Jurkat, Clone E6-1 (cell line): Measurements from ENCODE around the gene GP1BA.
A peak's percentile ranks its signal among the peaks of the same experiment; 100 is the strongest.

ENCODE experiments used
- DNase-seq: peaks from one replicate; pipeline ENCODE4 v3.0.0-alpha.2; 2011; ENCODE audit warnings: low read depth, low spot score
- H3K4me3 ChIP-seq: 2 replicates; pipeline ENCODE4 v1.5.1; 2011; ENCODE audit warnings: mild to moderate bottlenecking, low read length, control low read depth, moderate library complexity

Gene GP1BA

DNA sequence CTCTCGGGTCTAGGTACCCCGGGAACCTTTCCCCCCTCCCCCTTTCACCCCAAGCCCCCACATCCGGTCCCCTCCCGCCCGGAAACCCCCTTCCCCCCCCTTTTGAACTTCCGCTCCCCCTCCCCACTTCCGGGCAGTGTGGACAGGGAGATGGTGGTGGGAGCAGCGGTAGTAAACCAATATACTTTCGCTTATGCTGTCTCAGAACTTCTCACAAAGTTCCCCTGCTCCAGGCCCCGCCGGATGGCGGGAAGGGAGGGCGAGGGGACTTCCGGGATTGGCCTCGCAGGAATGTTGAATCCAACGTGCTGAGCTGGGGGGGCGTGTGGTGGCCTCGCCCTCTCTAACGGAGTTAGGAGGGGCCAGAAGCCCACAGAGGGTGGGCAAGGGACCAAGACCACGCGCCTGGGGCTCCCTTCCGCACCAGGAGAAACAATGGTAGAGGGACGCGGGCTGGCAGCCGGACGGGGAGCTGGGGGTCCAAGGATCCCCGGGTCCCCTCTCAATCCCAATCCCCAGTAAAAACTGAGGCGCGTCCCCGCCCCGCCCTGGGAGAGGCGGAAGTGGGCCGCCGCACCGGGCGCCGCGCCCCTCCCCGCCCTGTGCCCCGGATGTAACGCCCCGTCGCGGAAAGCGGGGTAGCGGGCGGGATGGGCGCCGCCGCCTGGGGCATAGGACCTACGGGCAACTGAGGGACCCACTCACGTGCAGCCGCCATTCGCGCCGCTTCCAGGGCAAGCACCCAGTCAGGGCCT is 15.5 kb downstream of the GP1BA start:
- H3K4me3 ChIP-seq: peak overlapping the region; percentile 92

DNA sequence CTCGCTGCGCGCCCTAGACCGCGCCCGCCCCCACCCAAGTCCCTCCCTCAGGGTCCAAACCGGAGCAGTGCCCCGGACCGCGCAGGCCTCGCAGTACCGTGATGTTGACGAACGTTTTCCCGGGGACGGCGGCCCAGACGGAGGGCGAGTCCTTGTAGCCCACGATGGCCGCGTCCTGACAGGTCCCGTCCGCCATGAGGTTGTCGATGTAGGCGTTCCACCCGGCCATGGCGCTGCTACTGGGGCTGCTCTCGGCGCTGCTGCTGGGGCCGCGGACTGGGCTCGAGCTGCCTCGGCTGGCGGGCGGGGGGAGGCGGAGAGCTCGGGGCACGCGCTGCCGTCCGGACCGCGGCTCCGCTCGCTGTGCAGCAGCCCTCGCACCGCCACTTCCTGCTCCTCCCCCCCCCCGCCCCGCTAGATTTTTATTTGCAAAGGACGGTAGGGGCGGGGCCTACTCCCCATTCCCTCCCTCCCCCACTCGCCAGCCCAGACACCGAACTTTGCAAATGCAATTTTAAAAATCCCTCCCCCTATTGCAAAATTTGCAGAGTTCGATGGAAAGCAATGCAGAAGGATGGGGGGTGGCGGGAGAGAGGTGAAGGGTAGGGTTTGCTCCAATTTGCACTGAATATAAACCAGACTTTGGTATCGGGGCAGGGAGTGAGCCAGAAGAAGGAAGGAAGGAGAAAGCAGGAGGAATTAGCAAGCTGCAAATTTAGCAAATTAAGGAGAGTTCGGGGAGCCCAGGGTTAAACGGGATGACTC is 16.3 kb downstream of the GP1BA start, which contains the start of gene PFN1:
TSS of gene PFN1 (minus strand) at position 365 of the 765 bp plus-strand sequence. CDS start at position 229, 136 bp downstream.
- peak; percentile 93 for DNase-seq

More for the DNA sequence above, 15.5 kb downstream of the GP1BA start:
- peak; percentile 72 for DNase-seq

DNA sequence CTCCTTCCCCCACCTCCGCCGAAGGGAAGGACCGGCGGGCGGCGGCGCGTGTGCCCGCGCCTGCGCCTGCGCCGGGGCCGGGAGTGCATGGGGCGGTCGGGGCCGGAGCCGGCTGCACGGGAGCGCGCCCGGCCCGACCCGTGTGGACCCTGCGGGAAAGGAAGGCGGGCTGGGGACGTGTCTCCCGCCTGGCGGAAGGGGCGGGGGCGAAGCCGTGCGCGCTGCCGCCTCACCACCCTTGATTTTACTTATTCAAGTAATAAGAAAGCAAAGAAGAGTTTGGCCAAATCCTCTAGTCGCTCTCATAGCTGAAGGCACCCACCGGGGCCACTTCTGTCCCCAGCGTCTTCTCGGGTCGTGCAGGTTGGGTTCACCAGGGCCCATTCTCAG is 16.8 kb downstream of the GP1BA start:
- peak; percentile 83 for DNase-seq
- peak overlapping the region; percentile 92 for H3K4me3 ChIP-seq

More for the DNA sequence above, 16.3 kb downstream of the GP1BA start, which contains the start of gene PFN1:
- peak within 1 kb of the TSS; percentile 92 for H3K4me3 ChIP-seq

DNA sequence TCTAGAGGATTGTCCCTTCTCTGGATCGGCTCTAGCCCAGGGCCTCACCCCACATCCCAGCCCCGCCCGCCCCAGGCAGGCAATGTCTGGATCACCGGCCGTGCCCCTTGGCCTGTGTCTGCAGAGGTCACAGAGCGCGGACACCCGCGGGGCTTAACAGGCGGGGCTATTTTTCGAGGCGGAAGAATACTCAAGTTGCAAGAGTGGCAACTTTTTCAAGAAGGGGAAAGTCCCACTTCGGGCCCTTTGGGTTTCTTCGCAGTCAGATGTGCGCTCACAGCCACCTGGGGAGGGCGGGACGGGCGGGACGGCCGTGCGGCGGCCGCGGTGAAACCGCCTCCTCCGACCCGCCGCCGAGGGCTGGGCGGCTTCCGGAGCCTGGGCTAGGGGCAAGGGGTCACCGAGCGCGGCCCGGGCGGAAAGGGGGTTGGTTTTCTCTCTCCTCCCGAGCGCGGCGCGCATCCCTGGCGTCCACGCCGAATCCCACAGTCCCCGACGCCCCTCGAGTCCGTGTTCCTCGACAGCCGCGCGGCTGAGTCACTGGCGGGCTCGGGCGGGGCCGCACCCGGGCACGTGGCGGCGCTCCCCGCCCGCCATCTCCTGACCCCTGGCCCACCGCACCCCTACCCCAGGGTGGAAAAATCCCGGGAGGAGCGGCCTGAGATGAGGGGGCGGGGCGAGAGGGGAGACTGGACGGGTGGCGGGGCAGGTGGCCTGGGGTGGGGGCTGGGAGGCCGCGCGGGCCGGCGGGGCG is 17.4 kb downstream of the GP1BA start:
- H3K4me3 ChIP-seq: peak overlapping the region; percentile 92
- DNase-seq: peak; percentile 76

DNA sequence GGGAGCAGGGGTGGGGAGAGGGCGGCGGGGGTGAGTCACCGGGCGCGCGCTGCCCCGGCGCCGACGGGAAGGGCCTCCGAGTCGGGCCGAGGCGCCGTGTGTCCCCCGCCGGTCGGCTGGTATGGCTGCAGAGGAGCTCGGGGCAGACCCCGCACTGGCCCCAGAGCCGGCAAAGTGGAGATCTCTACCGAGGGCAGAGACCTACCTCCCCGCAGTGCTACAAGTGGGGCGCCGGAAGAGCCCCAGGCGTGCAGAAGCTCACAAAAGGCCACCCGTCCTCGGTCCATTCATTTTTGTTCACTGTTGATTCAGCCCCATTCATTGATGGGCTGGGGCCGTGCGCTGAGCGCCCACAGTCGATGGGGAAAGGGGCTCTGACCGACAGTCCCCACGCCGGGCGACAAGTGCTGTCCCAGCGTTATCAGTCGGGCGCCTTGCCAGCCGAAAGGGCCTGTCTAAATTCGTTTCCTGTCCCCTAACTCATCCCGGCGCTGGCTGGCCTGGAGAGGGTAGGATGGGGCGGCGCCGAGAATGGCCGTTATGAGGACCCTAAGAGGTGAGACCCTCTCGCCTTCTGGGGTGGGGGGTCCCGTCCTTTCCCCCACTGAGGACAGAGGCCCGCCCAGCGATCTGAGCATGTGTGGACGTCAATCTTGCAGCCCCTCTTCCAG is 18.1 kb downstream of the GP1BA start:
- peak overlapping the region; percentile 92 for H3K4me3 ChIP-seq
- DNase-seq: no peak

DNA sequence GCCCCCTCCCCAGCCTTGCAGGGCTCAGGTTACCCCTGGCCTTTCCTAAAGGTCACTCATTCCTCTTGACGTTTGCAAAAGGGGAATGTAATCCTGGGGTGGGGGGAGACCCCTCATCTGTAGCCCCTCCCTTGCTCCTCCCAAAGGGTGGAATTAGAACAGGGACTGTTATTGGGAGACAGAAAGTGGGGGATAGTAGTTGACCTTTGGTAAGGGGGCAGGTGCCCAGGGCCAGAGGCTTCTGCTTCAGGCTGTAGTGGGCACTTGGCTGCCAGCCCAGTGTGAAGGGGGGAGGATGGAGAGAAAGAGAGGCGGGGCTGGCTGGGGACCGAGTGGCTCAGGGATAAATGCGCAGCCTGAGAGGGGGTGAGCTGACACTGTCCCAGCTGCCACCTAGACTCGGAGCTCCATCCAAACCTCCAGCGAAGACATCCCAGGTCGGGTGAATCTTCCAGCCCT is 18.7 kb downstream of the GP1BA start, which contains the start of gene ENO3:
TSS of gene ENO3 (plus strand) at position 374 of the 459 bp plus-strand sequence. CDS start 711 bp downstream, outside the sequence.
- H3K4me3 ChIP-seq: peak within 1 kb of the TSS; percentile 92
- DNase-seq: no peak

GRCh38 chr17:4951486-4951885 is 19.4 kb downstream of the GP1BA start:
- H3K4me3 ChIP-seq: no peak overlapping the region
- no peak for DNase-seq

DNA sequence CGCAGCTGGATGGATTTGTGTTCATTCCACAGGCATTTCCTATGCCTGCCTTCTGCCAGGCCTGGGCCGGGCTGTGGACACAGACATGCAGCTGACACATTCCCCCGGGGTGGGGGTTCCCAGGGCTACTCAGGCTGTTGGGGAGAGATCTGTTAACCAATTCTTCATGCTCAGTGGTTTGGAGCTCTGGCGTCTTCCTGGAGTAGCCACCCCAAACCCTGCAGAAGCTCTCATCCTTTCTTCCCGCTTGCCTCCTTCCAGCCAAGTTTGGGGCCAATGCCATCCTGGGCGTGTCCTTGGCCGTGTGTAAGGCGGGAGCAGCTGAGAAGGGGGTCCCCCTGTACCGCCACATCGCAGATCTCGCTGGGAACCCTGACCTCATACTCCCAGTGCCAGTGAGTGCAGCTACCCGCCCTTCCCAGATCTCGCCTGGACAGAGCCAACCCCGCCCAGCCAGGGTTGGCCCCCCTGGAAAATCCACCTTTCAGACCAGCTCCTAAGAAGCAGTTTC is 21.4 kb downstream of the GP1BA start:
- no peak overlapping the region for H3K4me3 ChIP-seq
- DNase-seq: no peak

GRCh38 chr17:4955091-4955490 is 23.0 kb downstream of the GP1BA start:
- no peak for DNase-seq

DNA sequence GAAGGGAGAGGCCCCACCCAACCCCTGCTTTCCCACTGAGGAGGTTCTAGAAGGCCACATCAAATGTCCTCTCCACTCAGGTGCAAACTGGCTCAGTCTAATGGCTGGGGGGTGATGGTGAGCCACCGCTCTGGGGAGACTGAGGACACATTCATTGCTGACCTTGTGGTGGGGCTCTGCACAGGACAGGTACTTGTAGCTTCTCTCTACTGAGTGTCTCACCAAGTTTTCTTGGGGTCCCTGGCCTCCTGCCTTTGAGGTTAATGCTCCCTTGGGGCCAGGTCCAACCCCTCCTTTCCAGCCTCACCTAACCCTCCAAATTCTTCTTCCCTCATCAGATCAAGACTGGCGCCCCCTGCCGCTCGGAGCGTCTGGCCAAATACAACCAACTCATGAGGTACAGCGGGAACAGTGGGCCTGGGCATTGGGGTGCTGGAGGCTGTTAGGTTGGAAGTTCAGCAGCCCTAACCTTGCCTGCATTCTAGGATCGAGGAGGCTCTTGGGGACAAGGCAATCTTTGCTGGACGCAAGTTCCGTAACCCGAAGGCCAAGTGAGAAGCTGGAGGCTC is 24.5 kb downstream of the GP1BA start:
- no peak for DNase-seq
- H3K4me3 ChIP-seq: no peak overlapping the region

More at GRCh38 chr17:4955091-4955490, 23.0 kb downstream of the GP1BA start:
- no peak overlapping the region for H3K4me3 ChIP-seq

GRCh38 chr17:4958102-4958501 is 26.0 kb downstream of the GP1BA start:
- DNase-seq: no peak
- H3K4me3 ChIP-seq: no peak overlapping the region

DNA sequence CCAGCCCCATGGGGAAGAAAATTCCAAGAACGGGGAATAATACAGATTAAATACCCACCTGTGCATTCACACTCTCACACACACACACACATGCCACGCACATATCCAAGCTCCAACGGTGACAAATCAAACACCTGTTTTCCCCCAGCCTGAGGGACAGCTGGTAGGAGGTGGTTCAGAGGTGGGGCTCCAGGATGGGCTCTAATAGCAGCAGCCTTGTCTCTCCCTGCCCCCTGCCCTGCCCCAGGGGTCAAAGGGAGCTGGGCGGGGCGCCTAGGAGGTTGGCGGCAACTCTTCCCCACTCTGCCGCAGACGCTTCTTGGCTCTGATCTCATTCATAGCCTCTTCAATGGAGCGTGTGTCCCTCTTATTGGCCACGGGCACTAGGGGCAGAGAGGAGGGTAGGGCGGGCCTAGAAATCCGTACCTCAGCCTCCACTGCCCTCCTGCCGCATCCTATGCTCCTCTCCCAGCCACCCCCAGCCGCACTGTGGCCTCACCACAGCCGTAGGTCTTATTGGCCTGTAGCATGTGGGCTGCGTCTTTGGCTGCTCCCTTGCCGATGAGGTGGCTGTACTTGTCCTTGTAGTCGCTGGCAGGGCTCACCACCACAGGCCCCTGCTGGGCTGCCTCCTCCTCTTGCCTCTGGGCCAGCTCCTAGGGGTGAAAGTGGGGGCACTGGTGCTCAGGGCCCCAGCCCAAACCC is 27.3 kb downstream of the GP1BA start:
- no peak overlapping the region for H3K4me3 ChIP-seq

GRCh38 chr17:4960279-4960922 is 28.3 kb downstream of the GP1BA start:
- no peak for DNase-seq
- H3K4me3 ChIP-seq: no peak overlapping the region

More for the DNA sequence above, 27.3 kb downstream of the GP1BA start:
- DNase-seq: no peak

- no peak for DNase-seq
- no peak overlapping the region for H3K4me3 ChIP-seq
Observed at GRCh38 chr17:4965311-4965986, 33.4 kb downstream of the GP1BA start.

DNA sequence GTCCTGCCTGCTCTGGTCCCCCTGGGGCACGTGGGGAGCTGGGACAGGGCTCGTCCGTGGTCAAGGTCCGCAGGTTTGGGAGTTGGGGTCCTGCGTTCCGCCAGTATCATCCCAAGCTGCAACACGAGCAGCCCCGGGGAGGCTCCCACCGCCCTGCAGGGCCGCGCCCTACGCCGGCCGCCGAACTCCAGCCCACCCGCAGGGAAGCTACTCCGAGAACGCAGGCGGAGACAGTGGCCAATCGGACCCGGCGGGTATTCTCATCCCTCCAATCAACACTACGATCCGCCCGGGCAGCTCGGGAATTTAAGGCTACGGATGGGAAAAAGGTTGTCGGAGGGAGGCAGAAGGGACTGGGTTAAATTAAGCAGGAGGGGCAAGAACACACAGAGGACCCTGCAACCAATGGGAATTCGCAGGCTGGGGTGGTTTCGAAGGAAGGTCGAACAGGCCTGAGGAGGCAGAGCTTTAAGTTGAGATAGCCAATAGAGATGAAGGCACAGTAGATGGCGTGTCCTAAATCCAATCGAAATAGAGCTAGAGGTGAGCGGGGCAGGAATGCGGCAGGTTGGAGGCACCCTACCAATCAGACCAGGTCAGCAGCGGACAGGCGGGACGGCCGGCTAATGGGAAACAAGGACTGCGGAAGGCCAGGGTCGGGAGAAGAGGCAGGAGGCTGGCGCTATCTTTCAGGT is 34.9 kb downstream of the GP1BA start:
- H3K4me3 ChIP-seq: peak overlapping the region; percentile 71
- peak; percentile 100 for DNase-seq
